HG02571 (cell line): ENCODE data around the gene ANXA8.
"Not testable (repeated sequence)": the region's sequence is repeated elsewhere in the genome, so short reads cannot be mapped to it uniquely, and the experiment has no call there.

Source experiments
- ATAC-seq: cut with Tn5 transposase; IDR thresholded peaks from one replicate; pipeline ENCODE4 v1.9.1; 2021; ENCODE audit warnings: mild to moderate bottlenecking, moderate library complexity; ENCODE audit not compliant: unreplicated experiment

Gene ANXA8

GRCh38 chr10:47483923-47484322 lies at the start of gene ANXA8:
TSS of gene ANXA8 (minus strand) at chr10:47484115. CDS start at chr10:47483933, 182 bp downstream.
- not testable (repeated sequence) for ATAC-seq

GRCh38 chr10:47523475-47523874 lies 39.6 kb upstream of the ANXA8 start, which contains the start of gene AGAP9:
TSS of gene AGAP9 (minus strand) at chr10:47523638. CDS start at chr10:47523526, 112 bp downstream.
- not testable (repeated sequence) for ATAC-seq

- ATAC-seq, result not testable (repeated sequence)
Observed at GRCh38 chr10:47502313-47502712, 18.4 kb upstream of the ANXA8 start.

GRCh38 chr10:47494226-47494625 lies 10.3 kb upstream of the ANXA8 start:
- ATAC-seq, result not testable (repeated sequence)

- not testable (repeated sequence) for ATAC-seq
Observed at GRCh38 chr10:47491600-47491999, 7.7 kb upstream of the ANXA8 start, which contains the start of gene FAM25G. TSS of gene FAM25G (minus strand) at chr10:47491700. CDS start at chr10:47491674, 26 bp downstream.

GRCh38 chr10:47489630-47490029 lies 5.7 kb upstream of the ANXA8 start:
- ATAC-seq, result not testable (repeated sequence)

- not testable (repeated sequence) for ATAC-seq
Observed at GRCh38 chr10:47485943-47486342, 2.0 kb upstream of the ANXA8 start.

- not testable (repeated sequence) for ATAC-seq
Observed at GRCh38 chr10:47484786-47485185, 871 bp upstream of the ANXA8 start.

- not testable (repeated sequence) for ATAC-seq
Observed at GRCh38 chr10:47482367-47482766, 1.5 kb downstream of the ANXA8 start.

GRCh38 chr10:47481768-47482181 lies 2.1 kb downstream of the ANXA8 start:
- ATAC-seq, result not testable (repeated sequence)

- not testable (repeated sequence) for ATAC-seq
Observed at GRCh38 chr10:47481182-47481766, 2.6 kb downstream of the ANXA8 start.

GRCh38 chr10:47480133-47480532 lies 3.8 kb downstream of the ANXA8 start:
- ATAC-seq, result not testable (repeated sequence)

- not testable (repeated sequence) for ATAC-seq
Observed at GRCh38 chr10:47478114-47478513, 5.8 kb downstream of the ANXA8 start.

GRCh38 chr10:47477078-47477477 lies 6.8 kb downstream of the ANXA8 start:
- not testable (repeated sequence) for ATAC-seq

- ATAC-seq, result not testable (repeated sequence)
Observed at GRCh38 chr10:47475101-47475500, 8.8 kb downstream of the ANXA8 start.

GRCh38 chr10:47473516-47473915 lies 10.4 kb downstream of the ANXA8 start:
- not testable (repeated sequence) for ATAC-seq

- not testable (repeated sequence) for ATAC-seq
Observed at GRCh38 chr10:47472647-47473046, 11.3 kb downstream of the ANXA8 start.

GRCh38 chr10:47472072-47472471 lies 11.8 kb downstream of the ANXA8 start:
- not testable (repeated sequence) for ATAC-seq

- not testable (repeated sequence) for ATAC-seq
Observed at GRCh38 chr10:47468731-47469528, 15.0 kb downstream of the ANXA8 start.

- not testable (repeated sequence) for ATAC-seq
Observed at GRCh38 chr10:47467957-47468356, 16.0 kb downstream of the ANXA8 start.

- not testable (repeated sequence) for ATAC-seq
Observed at GRCh38 chr10:47467458-47467857, 16.5 kb downstream of the ANXA8 start.
